OCI-LY7 (cell line): ENCODE measurements around the gene TAS1R1.

ENCODE experiments used
- CTCF ChIP-seq: fragments of 200-600 bp; sonication (generic); conservative IDR thresholded peaks from 2 replicates; pipeline ENCODE4 v1.5.1; 2014; ENCODE audit warnings: mild to moderate bottlenecking, antibody characterized with exemption, low read length, moderate library complexity, mixed read lengths
- EZH2phosphoT487 ChIP-seq: fragments of 200-600 bp; sonication (generic); IDR thresholded peaks from 2 replicates; pipeline ENCODE4 v1.6.1; 2018; ENCODE audit warnings: low read depth, borderline replicate concordance, mild to moderate bottlenecking, mixed run types, antibody characterized with exemption, low read length, moderate library complexity, mixed read lengths

GRCh38 chr1:6601049-6601922, 46.2 kb downstream of the TAS1R1 start:
- TF ChIP-seq CTCF (peak; percentile 43; the same call in 1 of the 2 replicates), EZH2phosphoT487 (no peak)
